DMS53 treated with DMSO at 0.1 percent for 48 hours (cell line): ENCODE measurements around the gene MYH7B.

ENCODE experiments used
- DNase-seq: peaks from one replicate; lab custom pipeline; 2025; ENCODE audit not compliant: unreplicated experiment; lab: John Stamatoyannopoulos, UW

Gene MYH7B

GRCh38 chr20:34943808-34944567 lies 11.7 kb upstream of the MYH7B start:
- no peak for DNase-seq

DNA sequence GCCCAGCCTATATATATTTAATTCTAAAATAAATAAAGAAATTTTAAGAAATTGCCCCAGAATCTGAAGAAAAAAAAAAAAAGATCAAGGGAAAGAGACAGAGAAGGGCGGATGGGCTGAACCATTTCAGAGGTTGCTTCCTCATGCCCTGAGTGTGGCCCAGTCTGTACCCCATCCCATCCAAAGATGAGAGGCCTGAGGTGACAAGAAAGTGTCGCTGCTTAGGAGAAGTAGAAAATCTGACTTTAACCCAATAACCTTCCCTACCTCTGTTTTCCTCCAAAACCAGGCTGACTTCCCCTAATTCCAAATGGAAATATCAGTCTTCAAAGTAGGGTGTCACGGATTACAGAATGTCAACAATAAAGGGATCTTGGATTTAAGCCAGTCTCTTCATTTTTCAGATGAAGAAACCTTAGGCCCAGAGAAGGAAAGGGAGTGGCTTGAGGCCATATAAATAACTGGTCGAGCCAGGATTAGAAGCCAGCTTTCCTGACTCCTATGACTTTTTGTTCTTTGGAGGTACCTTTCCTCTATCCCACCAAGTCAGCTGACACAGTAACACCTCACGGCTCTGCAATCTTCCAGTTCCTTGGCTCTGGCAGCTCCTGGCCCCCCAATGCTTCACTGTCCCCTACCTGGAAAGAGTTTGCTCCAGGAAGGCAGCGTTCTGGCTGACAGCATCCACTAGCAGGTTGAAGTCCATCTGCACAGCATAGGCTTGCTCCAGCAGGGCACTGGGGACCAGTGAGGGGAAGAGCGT lies 10.2 kb upstream of the MYH7B start:
- no peak for DNase-seq

DNA sequence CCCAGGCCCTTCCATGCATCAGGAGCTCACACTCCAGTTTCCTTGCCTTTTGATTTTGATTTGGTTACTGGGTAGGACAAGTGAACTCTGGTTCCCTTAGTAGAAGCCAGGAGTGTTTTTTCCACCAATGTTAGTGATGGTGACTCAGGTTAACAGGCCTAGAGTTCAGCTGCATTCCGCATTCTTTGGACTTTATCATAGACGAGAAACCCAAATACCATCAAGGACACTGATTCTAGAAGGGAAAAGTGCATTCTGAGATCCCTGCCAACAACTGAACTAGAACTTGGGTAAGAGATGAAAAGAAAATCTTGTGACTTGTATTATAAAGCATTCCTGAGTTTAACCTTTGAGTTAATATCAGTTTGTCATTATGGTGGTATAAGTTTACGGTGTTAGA lies 9.0 kb upstream of the MYH7B start:
- no peak for DNase-seq

DNA sequence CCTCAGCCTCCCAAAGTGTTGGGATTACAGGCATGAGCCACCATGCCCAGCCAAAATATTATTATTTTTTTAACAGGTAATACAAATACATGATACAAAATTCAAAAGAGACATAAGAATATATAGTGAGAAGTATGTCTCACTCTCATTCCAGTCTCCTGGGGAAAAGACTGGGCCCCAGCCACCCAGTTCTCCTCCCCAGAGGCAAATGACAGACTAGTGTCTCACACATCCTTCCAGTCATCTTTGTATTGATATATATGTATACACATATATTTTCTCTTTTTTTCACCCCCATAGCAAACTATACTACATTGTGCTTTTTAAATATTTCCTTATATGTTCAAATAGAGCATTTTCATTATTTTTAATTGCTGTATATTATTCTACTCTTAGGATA lies 8.3 kb upstream of the MYH7B start:
- DNase-seq = no peak

DNA sequence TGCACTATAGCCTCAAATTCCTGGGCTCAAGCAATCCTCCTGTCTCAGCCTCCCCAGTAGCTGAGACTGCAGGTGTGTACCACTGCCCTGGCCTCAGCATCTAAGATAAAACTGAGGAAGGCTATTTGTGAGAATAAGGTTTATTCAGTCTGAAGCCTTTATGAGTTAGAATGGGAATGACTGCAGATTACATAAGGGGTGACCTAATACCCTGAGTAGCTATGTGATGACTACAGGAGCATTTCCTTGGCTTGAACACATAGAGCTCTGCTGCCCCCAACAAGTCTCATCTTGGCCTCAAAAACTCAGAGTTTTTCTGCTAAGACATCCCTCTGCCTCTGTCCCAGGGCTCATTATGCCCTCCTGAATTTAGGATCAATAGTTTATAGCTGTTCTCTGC lies 7.6 kb upstream of the MYH7B start:
- DNase-seq = no peak

- no peak for DNase-seq
Measured at GRCh38 chr20:34949120-34949519, 6.5 kb upstream of the MYH7B start.

GRCh38 chr20:34951252-34951651 lies 4.4 kb upstream of the MYH7B start:
- no peak for DNase-seq

GRCh38 chr20:34951652-34952051 lies 4.0 kb upstream of the MYH7B start:
- DNase-seq = no peak

DNA sequence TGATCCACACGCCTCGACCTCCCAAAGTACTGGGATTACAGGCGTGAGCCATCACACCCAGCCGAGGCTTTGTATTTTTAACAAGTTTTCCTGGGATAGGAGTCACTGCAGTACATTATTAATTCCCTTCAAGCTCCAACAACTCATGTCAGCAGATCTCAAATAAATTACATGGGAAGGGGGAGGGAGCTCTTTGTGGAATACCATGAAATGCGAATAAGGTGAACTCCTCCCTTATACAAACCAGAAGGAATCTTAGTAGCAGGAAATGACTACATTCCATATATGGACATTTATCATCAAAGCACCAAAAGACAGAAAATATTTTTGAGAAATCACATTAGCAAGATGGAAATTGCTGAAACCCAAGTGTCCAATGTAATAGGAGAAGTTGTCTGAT lies 3.0 kb upstream of the MYH7B start:
- no peak for DNase-seq

DNA sequence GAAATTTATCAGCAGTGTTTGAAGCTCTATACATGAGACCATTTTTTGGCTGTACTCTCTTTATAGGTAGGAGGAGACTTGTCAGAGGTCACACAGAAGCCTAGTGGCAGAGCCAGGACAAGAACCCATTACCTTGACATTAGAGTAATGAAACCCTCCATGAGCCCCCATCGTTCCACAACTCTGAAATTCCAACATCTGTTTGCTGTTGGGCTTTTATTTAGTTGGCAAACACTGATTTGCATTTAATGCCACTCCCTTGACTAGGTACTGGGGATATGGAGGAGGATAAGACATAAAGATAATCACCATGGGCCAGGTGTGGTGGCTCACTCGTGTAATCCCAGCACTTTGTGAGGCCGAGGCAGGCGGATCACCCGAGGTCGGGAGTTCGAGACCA lies 1.7 kb upstream of the MYH7B start:
- DNase-seq = no peak

- peak; percentile 58 for DNase-seq
Measured at GRCh38 chr20:34954904-34955230, 801 bp upstream of the MYH7B start.

- DNase-seq = no peak
Measured at GRCh38 chr20:34956041-34956458, 382 bp downstream of the MYH7B start.

- no peak for DNase-seq
Measured at GRCh38 chr20:34956751-34957472, 1.2 kb downstream of the MYH7B start.

- no peak for DNase-seq
Measured at GRCh38 chr20:34964486-34964885, 8.8 kb downstream of the MYH7B start.

DNA sequence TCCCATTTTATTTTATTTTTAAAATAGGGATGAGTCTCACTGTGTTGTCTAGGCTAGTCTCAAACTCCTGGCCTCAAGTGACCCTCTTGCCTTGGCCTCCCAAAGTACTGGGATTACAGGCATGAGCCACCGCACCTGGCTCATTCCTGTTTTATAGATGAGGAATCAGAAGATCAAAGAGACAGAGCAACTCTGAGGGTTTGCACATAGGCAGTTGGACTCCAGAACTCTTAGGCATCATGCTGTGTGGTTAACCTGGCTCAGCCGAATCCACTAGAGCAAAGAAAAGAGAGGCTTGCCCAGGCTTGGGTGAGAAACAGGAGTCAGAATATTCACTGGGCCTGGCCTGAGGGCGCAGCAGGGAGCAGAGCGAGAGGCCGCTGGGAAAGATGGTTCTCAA lies 9.4 kb downstream of the MYH7B start:
- DNase-seq = no peak

DNA sequence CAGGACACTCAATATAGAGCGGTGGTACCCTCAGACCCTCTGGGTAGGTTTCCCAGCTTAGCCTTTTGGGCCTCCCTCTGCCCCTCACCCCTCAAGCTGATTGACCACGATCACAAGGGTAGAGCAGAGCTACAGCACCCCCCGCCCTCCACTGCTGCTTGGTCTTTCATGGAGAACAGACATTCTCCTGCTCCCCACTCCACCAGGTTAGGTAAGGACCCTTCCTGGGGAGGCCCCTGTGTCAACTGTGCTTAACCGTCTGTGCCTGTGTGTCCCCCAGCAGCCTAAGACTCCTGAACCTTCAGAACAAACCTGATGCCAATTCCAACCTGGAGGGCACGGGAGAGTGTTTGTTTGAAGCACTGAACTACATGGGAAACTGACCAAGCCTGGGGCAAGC lies 11.8 kb downstream of the MYH7B start:
- DNase-seq = no peak

- no peak for DNase-seq
Measured at GRCh38 chr20:34968042-34968775, 12.5 kb downstream of the MYH7B start.

- no peak for DNase-seq
Measured at GRCh38 chr20:34970193-34970840, 14.6 kb downstream of the MYH7B start.

GRCh38 chr20:34970846-34971560 lies 15.3 kb downstream of the MYH7B start:
- DNase-seq = no peak

DNA sequence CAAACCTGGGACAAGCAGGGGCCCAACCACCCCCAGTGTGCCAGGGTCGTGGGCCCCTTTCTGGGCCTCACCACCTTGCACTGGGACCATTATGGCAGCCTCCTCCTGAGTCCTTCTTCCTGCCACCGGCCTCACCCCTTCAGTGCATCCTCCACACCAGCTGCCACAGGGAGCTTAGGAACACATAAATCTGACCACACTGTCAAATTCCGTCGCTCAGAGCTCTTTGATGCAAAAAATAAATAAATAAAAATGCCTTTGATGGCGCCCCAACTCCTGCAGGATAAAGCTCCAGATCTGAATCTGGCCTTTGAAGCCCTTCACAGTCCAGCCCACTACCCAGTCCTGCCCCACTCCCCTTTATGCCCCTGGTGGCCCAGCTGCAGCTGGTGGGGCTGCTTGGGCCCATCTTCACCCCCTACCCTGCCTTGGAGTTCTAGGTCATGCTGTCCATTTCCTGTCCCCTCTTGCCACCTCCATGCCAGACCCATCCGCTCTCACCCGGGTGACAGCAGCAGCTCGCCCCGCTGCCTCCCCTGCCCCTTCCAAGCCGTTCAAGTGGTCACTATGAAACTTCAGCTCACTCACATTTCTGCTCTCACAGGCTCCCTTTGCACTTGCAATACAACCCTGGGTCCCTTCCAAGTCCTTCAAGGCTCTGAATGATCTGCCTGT lies 16.0 kb downstream of the MYH7B start:
- DNase-seq = no peak
